Ovary (tissue), 3 donors: ENCODE measurements around the gene LTB4R.

ENCODE experiments used
- EP300 ChIP-seq: sonication (generic); formaldehyde crosslinking; IDR thresholded peaks from one replicate; pipeline ENCODE4 v1.6.1; 2017; ENCODE audit warnings: antibody characterized with exemption
- POLR2A ChIP-seq: fragments of 450-650 bp; IDR thresholded peaks from one replicate; pipeline ENCODE4 v1.6.1; 2017; ENCODE audit warnings: antibody characterized with exemption, mild to moderate bottlenecking, moderate library complexity
- TF ChIP-seq, protein P1 (sequence below), 3 donors: fragments of 450-650 bp in 2 of 3; fragments of 200-600 bp in 1 of 3; IDR thresholded peaks; one replicate each; pipeline versions ENCODE4 v1.5.1 to v1.8.0; 2016 to 2022; ENCODE audit warnings: antibody characterized with exemption in 3 of 3, mild to moderate bottlenecking in 1 of 3
- donor health status: DM: no; HTN: no; CAD: no.

DNA sequence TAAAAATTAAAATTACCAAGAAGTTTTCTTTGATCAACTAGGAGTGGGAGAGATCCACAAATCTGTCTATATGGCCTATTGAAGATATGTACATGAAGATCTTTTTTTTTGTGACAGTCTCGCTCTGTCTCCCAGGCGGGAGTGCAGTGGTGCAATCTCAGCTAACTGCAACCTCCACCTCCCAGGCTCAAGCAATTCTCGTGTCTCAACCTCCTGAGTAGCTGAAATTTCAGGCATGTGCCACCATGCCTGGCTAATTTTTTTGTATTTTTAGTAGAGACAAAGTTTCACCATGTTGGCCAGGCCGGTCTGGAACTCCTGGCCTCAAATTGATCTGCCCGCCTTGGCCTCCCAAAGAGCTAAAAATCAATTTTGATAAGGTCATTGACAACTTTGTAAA lies 52.1 kb downstream of the LTB4R start:
- TF ChIP-seq, protein P1, sequence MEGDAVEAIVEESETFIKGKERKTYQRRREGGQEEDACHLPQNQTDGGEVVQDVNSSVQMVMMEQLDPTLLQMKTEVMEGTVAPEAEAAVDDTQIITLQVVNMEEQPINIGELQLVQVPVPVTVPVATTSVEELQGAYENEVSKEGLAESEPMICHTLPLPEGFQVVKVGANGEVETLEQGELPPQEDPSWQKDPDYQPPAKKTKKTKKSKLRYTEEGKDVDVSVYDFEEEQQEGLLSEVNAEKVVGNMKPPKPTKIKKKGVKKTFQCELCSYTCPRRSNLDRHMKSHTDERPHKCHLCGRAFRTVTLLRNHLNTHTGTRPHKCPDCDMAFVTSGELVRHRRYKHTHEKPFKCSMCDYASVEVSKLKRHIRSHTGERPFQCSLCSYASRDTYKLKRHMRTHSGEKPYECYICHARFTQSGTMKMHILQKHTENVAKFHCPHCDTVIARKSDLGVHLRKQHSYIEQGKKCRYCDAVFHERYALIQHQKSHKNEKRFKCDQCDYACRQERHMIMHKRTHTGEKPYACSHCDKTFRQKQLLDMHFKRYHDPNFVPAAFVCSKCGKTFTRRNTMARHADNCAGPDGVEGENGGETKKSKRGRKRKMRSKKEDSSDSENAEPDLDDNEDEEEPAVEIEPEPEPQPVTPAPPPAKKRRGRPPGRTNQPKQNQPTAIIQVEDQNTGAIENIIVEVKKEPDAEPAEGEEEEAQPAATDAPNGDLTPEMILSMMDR (IDR thresholded peaks at IDR 0.05): no peak
- no peak for TF ChIP-seq POLR2A
- TF ChIP-seq EP300: no peak
